Measurements from ENCODE around the gene LYPLAL1. TPM values are rescaled to one million over a fixed set of nuclear protein-coding genes. Genes with fewer than 3 reads are reported as not detected.

Gene LYPLAL1
- total RNA-seq, 1 donor from 2014 or later, result 50.6 TPM

DNA sequence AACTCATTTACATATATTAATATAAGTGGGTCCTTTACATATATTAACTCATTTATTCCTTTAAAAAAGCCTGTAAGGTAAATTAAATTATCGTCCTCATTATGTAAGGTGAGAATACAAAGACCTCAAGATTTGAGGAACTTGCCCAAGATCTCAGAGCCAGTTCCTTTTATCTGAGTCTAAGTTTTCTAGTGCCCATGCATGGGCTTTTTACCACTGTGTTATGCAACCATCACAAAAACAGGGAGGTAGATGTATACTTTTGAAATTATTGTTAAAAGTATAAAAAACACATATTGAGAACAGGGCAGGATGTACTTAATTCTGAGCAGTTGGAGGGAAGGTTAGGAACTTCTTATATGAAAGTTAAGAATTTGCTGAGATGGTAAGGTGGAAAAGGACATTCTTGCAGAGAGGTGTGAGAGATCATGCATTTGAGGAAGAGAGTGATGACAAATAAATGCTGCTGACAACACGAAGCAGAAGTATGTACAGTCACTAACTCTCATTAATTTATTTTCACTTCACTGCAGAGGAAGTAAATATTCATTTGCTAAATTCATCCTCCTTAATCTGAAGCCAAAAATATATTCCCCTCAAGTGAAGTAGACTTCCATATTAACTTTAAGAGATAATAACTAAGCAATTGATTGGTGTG, 28.9 kb upstream of the LYPLAL1 start:
- no peaks in the 10 kb centered on the region for H3K4me1 ChIP-seq (ENCODE audit: control insufficient read depth in 3 of 3, insufficient read depth in 3 of 3, low read length in 3 of 3)
- H3K9me3 ChIP-seq (ENCODE audit: control insufficient read depth in 3 of 3, low read length in 3 of 3), result no peaks in the 10 kb centered on the region
- H3K4me3 ChIP-seq (ENCODE audit: low read length in 3 of 3), result no peak overlapping the region
- no peaks in the 10 kb centered on the region for H3K27me3 ChIP-seq (ENCODE audit: control insufficient read depth in 3 of 3, insufficient read depth in 3 of 3, low read length in 3 of 3)
- no peak overlapping the region for H3K27ac ChIP-seq (ENCODE audit: low read depth, low read length)
- H3K9ac ChIP-seq (ENCODE audit: low read depth in 1 of 3, low read length in 3 of 3), result no peak overlapping the region
- H3K36me3 ChIP-seq (ENCODE audit: control insufficient read depth in 3 of 3, insufficient read depth in 3 of 3, low read length in 3 of 3), result no peaks in the 10 kb centered on the region

DNA sequence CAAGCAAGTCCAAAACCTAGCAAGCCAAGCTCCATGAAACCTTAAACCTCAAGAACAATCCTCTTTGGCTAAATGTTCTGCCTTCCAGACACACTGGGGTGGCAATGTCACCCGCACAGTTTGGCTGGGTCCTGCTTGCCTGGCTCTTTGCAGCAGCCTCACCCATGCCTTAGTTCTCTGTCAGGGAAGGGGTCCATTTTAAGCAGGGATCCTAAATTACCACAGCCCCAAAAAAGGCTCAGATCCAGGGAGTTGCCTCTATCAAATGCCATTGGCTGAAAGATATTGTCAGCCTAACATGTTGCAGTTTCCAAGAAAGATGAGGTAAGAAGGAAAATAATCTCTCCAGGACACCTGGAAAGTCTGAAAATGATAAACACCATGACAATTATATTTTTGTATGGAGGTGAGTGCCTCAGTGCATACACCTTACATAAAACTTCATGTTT, 26.1 kb upstream of the LYPLAL1 start:
- no peaks in the 10 kb centered on the region for H3K36me3 ChIP-seq (ENCODE audit: control insufficient read depth in 3 of 3, insufficient read depth in 3 of 3, low read length in 3 of 3)
- H3K9me3 ChIP-seq (ENCODE audit: control insufficient read depth in 3 of 3, low read length in 3 of 3), result no peaks in the 10 kb centered on the region
- H3K27me3 ChIP-seq (ENCODE audit: control insufficient read depth in 3 of 3, insufficient read depth in 3 of 3, low read length in 3 of 3), result no peaks in the 10 kb centered on the region
- no peaks in the 10 kb centered on the region for H3K4me1 ChIP-seq (ENCODE audit: control insufficient read depth in 3 of 3, insufficient read depth in 3 of 3, low read length in 3 of 3)
- H3K27ac ChIP-seq (ENCODE audit: low read depth, low read length), result no peak overlapping the region
- no peak overlapping the region for H3K4me3 ChIP-seq (ENCODE audit: low read length in 3 of 3)
- no peak overlapping the region for H3K9ac ChIP-seq (ENCODE audit: low read depth in 1 of 3, low read length in 3 of 3)

DNA sequence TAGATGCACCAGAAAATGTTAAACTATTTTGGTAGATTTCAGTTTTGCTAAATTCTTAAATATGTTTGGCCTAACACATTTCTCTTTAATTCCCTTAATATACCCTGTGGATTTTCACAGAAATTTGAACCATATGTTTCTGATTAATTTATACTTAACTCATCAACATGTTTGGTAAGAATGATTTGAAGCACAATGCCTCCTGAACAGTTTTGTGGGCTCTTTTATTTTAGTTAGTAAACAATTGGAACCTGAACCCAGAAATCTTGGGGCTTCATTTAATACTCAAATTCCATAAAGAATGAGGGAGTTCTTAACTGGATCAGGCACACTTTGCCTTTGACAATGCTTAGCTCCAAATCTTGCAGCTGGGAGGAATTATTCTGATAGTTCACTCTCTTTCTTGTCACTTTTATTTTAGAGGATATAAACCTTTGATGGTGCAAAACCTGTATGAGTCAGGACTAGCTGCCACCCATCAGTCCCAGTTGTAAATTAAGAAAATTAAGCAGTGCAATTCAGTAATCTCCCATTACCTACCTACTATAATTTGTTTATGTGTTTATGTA, 24.6 kb upstream of the LYPLAL1 start:
- no peaks in the 10 kb centered on the region for H3K27me3 ChIP-seq (ENCODE audit: control insufficient read depth in 3 of 3, insufficient read depth in 3 of 3, low read length in 3 of 3)
- H3K4me1 ChIP-seq (ENCODE audit: control insufficient read depth in 3 of 3, insufficient read depth in 3 of 3, low read length in 3 of 3), result no peaks in the 10 kb centered on the region
- no peaks in the 10 kb centered on the region for H3K9me3 ChIP-seq (ENCODE audit: control insufficient read depth in 3 of 3, low read length in 3 of 3)
- no peak overlapping the region for H3K4me3 ChIP-seq (ENCODE audit: low read length in 3 of 3)
- H3K27ac ChIP-seq (ENCODE audit: low read depth, low read length), result no peak overlapping the region
- H3K36me3 ChIP-seq (ENCODE audit: control insufficient read depth in 3 of 3, insufficient read depth in 3 of 3, low read length in 3 of 3), result no peaks in the 10 kb centered on the region
- H3K9ac ChIP-seq (ENCODE audit: low read depth in 1 of 3, low read length in 3 of 3), result no peak overlapping the region

DNA sequence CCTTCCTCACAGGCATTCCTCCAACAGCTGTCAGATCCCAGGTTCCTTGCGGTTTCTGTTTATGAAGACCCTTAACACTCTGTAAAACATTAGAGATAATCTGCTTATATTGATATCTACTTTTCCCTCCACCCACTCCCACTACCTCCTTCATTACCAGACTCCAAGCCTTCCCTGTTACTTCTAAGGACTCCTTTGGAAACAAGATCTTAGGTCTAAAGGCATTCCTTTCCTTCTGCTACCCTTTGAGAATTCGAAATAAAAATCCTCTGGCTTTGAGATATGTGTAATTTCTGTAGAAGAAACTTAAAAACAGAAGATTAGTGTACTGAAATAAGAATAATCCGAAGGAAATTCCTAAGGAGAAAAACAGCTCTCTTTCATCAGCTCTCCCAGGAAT, 23.7 kb upstream of the LYPLAL1 start:
- H3K4me3 ChIP-seq (ENCODE audit: low read length in 3 of 3), result no peak overlapping the region
- no peaks in the 10 kb centered on the region for H3K27me3 ChIP-seq (ENCODE audit: control insufficient read depth in 3 of 3, insufficient read depth in 3 of 3, low read length in 3 of 3)
- H3K9me3 ChIP-seq (ENCODE audit: control insufficient read depth in 3 of 3, low read length in 3 of 3), result no peaks in the 10 kb centered on the region
- no peak overlapping the region for H3K27ac ChIP-seq (ENCODE audit: low read depth, low read length)
- no peaks in the 10 kb centered on the region for H3K4me1 ChIP-seq (ENCODE audit: control insufficient read depth in 3 of 3, insufficient read depth in 3 of 3, low read length in 3 of 3)
- no peak overlapping the region for H3K9ac ChIP-seq (ENCODE audit: low read depth in 1 of 3, low read length in 3 of 3)
- H3K36me3 ChIP-seq (ENCODE audit: control insufficient read depth in 3 of 3, insufficient read depth in 3 of 3, low read length in 3 of 3), result no peaks in the 10 kb centered on the region

DNA sequence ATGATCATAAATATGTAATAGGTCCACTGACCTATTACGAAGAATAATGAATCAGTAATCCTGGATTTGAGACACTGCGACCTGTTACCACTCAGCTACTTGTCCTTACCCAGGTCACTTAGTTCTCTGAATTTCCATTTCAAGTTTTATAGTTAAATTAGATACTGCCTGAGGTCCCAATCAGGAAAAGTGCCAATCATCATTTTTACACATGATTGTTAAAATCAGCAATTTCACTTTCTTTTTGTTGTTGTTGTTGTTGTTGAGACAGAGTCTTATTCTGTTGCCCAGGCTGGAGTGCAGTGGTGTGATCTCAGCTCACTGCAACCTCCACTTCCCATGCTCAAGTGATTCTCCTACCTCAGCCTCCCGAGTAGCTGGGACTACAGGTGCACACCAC, 22.8 kb upstream of the LYPLAL1 start:
- Histone ChIP-seq H3K27me3 (ENCODE audit: control insufficient read depth in 3 of 3, insufficient read depth in 3 of 3, low read length in 3 of 3) (no peaks in the 10 kb centered on the region), H3K4me3 (ENCODE audit: low read length in 3 of 3) (no peak overlapping the region), H3K9ac (ENCODE audit: low read depth in 1 of 3, low read length in 3 of 3) (no peak overlapping the region), H3K9me3 (ENCODE audit: control insufficient read depth in 3 of 3, low read length in 3 of 3) (no peaks in the 10 kb centered on the region), H3K36me3 (ENCODE audit: control insufficient read depth in 3 of 3, insufficient read depth in 3 of 3, low read length in 3 of 3) (no peaks in the 10 kb centered on the region), H3K27ac (ENCODE audit: low read depth, low read length) (no peak overlapping the region), H3K4me1 (ENCODE audit: control insufficient read depth in 3 of 3, insufficient read depth in 3 of 3, low read length in 3 of 3) (no peaks in the 10 kb centered on the region)

DNA sequence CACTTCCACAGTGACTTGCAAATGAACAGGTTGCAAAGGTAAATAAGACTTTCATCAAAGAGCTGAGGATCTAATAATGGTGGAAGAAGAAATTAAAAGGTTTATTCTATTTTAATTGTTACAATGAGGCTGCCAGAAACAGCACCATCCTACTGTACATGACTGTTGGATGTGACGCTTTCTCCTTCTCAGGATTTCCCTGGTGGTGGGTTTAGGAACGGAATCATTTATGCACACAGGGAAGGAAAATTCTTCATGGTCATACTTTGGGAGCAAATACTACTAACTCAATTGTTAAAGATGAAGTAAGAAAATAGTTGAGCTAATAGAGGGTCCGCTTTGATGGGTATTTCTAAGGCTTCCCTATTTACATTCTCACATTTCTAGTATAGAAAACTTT, 22.2 kb upstream of the LYPLAL1 start:
- no peak overlapping the region for H3K4me3 ChIP-seq (ENCODE audit: low read length in 3 of 3)
- no peaks in the 10 kb centered on the region for H3K9me3 ChIP-seq (ENCODE audit: control insufficient read depth in 3 of 3, low read length in 3 of 3)
- H3K36me3 ChIP-seq (ENCODE audit: control insufficient read depth in 3 of 3, insufficient read depth in 3 of 3, low read length in 3 of 3), result no peaks in the 10 kb centered on the region
- H3K27me3 ChIP-seq (ENCODE audit: control insufficient read depth in 3 of 3, insufficient read depth in 3 of 3, low read length in 3 of 3), result no peaks in the 10 kb centered on the region
- H3K27ac ChIP-seq (ENCODE audit: low read depth, low read length), result no peak overlapping the region
- no peak overlapping the region for H3K9ac ChIP-seq (ENCODE audit: low read depth in 1 of 3, low read length in 3 of 3)
- H3K4me1 ChIP-seq (ENCODE audit: control insufficient read depth in 3 of 3, insufficient read depth in 3 of 3, low read length in 3 of 3), result no peaks in the 10 kb centered on the region

DNA sequence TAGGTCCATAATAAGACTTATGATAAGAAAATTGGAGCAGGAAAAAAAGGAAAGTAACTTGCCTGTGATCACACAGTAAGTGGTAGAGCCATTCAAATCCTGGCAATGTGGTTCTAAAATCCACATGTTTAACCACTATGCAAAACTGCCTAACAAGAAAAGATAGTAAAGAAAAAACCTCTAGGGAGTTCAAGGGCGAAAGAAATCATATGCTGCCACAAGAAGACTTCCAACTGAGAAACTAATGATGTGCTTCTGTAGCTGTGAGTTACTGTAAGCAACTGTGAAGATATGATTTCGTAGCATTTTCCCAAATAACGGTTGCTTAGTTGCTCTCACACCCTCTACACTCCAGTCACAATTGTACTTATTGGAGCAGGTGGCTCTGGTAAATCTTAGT, 20.9 kb upstream of the LYPLAL1 start:
- no peaks in the 10 kb centered on the region for H3K27me3 ChIP-seq (ENCODE audit: control insufficient read depth in 3 of 3, insufficient read depth in 3 of 3, low read length in 3 of 3)
- no peaks in the 10 kb centered on the region for H3K4me1 ChIP-seq (ENCODE audit: control insufficient read depth in 3 of 3, insufficient read depth in 3 of 3, low read length in 3 of 3)
- H3K4me3 ChIP-seq (ENCODE audit: low read length in 3 of 3), result no peak overlapping the region
- H3K9me3 ChIP-seq (ENCODE audit: control insufficient read depth in 3 of 3, low read length in 3 of 3), result no peaks in the 10 kb centered on the region
- H3K9ac ChIP-seq (ENCODE audit: low read depth in 1 of 3, low read length in 3 of 3), result no peak overlapping the region
- H3K27ac ChIP-seq (ENCODE audit: low read depth, low read length), result no peak overlapping the region
- no peaks in the 10 kb centered on the region for H3K36me3 ChIP-seq (ENCODE audit: control insufficient read depth in 3 of 3, insufficient read depth in 3 of 3, low read length in 3 of 3)

DNA sequence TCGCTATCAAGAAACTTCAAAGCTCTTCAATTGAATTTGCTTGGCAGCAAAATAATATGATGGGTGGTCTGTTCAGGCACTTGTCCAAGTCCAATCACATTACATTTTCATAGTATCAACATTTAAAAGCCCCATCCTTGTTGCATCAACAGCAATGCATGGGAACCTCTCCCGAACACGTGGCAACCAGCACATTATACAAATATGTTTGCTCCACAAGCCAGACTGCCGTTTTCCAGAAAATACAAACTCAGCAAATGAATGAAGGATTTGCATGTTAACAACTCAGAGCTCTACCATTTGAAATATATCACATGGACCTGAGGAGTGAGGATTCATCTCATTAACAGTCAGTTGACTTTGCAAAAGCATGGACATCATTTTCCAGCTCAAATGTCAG, 20.0 kb upstream of the LYPLAL1 start:
- Histone ChIP-seq H3K4me1 (ENCODE audit: control insufficient read depth in 3 of 3, insufficient read depth in 3 of 3, low read length in 3 of 3) (no peaks in the 10 kb centered on the region), H3K27me3 (ENCODE audit: control insufficient read depth in 3 of 3, insufficient read depth in 3 of 3, low read length in 3 of 3) (no peaks in the 10 kb centered on the region), H3K36me3 (ENCODE audit: control insufficient read depth in 3 of 3, insufficient read depth in 3 of 3, low read length in 3 of 3) (no peaks in the 10 kb centered on the region), H3K4me3 (ENCODE audit: low read length in 3 of 3) (no peak overlapping the region), H3K9ac (ENCODE audit: low read depth in 1 of 3, low read length in 3 of 3) (no peak overlapping the region), H3K27ac (ENCODE audit: low read depth, low read length) (no peak overlapping the region), H3K9me3 (ENCODE audit: control insufficient read depth in 3 of 3, low read length in 3 of 3) (no peaks in the 10 kb centered on the region)

DNA sequence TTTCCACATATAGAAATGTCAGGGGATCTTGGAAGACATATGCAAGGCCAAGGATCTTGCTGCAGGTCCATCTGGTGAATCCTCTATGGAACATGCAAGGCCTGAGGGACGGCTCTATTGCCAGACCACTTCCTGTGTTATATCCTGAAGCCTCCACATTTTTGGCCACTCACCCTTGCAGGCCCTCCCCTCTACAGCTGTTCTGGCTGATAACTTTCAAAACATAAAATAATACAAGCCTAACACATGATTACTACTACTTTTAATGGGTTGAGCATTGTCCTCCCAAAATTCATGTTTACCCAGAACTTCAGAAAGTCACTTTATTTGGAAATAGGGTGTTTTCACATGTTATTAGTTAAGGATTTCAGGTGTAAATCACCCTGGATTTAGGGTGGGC, 18.5 kb upstream of the LYPLAL1 start:
- no peaks in the 10 kb centered on the region for H3K4me1 ChIP-seq (ENCODE audit: control insufficient read depth in 3 of 3, insufficient read depth in 3 of 3, low read length in 3 of 3)
- H3K27ac ChIP-seq (ENCODE audit: low read depth, low read length), result no peak overlapping the region
- H3K9ac ChIP-seq (ENCODE audit: low read depth in 1 of 3, low read length in 3 of 3), result no peak overlapping the region
- H3K36me3 ChIP-seq (ENCODE audit: control insufficient read depth in 3 of 3, insufficient read depth in 3 of 3, low read length in 3 of 3), result no peaks in the 10 kb centered on the region
- no peaks in the 10 kb centered on the region for H3K27me3 ChIP-seq (ENCODE audit: control insufficient read depth in 3 of 3, insufficient read depth in 3 of 3, low read length in 3 of 3)
- no peaks in the 10 kb centered on the region for H3K9me3 ChIP-seq (ENCODE audit: control insufficient read depth in 3 of 3, low read length in 3 of 3)
- H3K4me3 ChIP-seq (ENCODE audit: low read length in 3 of 3), result no peak overlapping the region

DNA sequence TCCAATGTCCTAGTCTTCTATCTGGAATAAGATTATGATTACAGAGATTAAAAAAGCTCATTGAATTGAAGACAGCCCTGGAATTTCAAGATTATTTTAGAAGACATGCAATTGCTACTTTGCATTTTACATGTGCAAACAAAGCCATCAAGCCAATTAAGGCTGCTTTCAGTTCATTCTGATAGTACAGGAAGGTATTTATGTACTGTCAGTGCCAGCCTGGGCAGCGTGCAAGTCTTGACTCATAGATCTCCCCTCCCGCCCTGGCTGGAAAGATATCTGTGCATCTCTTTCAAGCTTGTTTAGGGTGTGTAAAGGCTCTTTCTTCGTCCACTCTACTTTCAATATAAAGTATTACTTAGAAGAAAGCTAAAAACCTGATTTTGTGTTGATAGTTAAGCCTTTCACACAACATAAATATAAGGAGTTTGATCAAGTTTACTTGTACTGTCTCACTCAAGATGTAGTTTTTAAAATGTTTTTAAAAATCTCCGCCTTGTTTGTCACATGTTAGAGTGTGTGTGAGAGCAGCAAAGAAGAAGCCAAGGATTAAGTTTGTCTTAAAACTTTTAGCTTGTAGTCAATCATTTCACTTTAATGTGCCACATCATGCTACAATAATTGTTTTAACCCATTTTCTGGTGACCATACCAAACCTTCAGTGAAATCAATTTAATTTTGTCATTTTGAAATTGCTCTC, 13.6 kb upstream of the LYPLAL1 start:
- no peaks in the 10 kb centered on the region for H3K27me3 ChIP-seq (ENCODE audit: control insufficient read depth in 3 of 3, insufficient read depth in 3 of 3, low read length in 3 of 3)
- no peaks in the 10 kb centered on the region for H3K4me1 ChIP-seq (ENCODE audit: control insufficient read depth in 3 of 3, insufficient read depth in 3 of 3, low read length in 3 of 3)
- H3K36me3 ChIP-seq (ENCODE audit: control insufficient read depth in 3 of 3, insufficient read depth in 3 of 3, low read length in 3 of 3), result no peaks in the 10 kb centered on the region
- no peaks in the 10 kb centered on the region for H3K9me3 ChIP-seq (ENCODE audit: control insufficient read depth in 3 of 3, low read length in 3 of 3)
- H3K27ac ChIP-seq (ENCODE audit: low read depth, low read length), result no peak overlapping the region
- H3K4me3 ChIP-seq (ENCODE audit: low read length in 3 of 3), result no peak overlapping the region
- H3K9ac ChIP-seq (ENCODE audit: low read depth in 1 of 3, low read length in 3 of 3), result no peak overlapping the region

Data from skeletal muscle tissue (tissue), 4 donors.